OCI-LY7 (cell line): Measurements from ENCODE around the gene PDXDC1.
"Not testable (repeated sequence)": the region's sequence is repeated elsewhere in the genome, so short reads cannot be mapped to it uniquely, and the experiment has no call there.

ENCODE experiments used
- EZH2phosphoT487 ChIP-seq: fragments of 200-600 bp; sonication (generic); IDR thresholded peaks from 2 replicates; pipeline ENCODE4 v1.6.1; 2018; ENCODE audit warnings: low read depth, borderline replicate concordance, mild to moderate bottlenecking, mixed run types, antibody characterized with exemption, low read length, moderate library complexity, mixed read lengths
- TF ChIP-seq, protein P1 (sequence below): fragments of 200-600 bp; sonication (generic); conservative IDR thresholded peaks from 2 replicates; pipeline ENCODE4 v1.5.1; 2014; ENCODE audit warnings: mild to moderate bottlenecking, antibody characterized with exemption, low read length, moderate library complexity, mixed read lengths

- TF ChIP-seq, protein P1, sequence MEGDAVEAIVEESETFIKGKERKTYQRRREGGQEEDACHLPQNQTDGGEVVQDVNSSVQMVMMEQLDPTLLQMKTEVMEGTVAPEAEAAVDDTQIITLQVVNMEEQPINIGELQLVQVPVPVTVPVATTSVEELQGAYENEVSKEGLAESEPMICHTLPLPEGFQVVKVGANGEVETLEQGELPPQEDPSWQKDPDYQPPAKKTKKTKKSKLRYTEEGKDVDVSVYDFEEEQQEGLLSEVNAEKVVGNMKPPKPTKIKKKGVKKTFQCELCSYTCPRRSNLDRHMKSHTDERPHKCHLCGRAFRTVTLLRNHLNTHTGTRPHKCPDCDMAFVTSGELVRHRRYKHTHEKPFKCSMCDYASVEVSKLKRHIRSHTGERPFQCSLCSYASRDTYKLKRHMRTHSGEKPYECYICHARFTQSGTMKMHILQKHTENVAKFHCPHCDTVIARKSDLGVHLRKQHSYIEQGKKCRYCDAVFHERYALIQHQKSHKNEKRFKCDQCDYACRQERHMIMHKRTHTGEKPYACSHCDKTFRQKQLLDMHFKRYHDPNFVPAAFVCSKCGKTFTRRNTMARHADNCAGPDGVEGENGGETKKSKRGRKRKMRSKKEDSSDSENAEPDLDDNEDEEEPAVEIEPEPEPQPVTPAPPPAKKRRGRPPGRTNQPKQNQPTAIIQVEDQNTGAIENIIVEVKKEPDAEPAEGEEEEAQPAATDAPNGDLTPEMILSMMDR = not testable (repeated sequence)
- TF ChIP-seq EZH2phosphoT487 = not testable (repeated sequence)
Observed at GRCh38 chr16:15093571-15093954, 118.7 kb downstream of the PDXDC1 start.
